ENCODE results near the gene TSPAN18. TPM values are rescaled to one million over a fixed set of nuclear protein-coding genes. Genes with fewer than 3 reads are reported as not detected.

Gene TSPAN18
- total and polyA plus RNA-seq, 2 experiments from 2014 or later = 6.0 to 10.6 TPM

GRCh38 chr11:44728491-44728910 lies 1.7 kb downstream of the TSPAN18 start:
- Histone ChIP-seq H3K4me1 (ENCODE audit: insufficient read depth) (peaks cover 68% of the 10 kb centered on the region), H3K79me2 (replicated peaks; ENCODE audit: insufficient read depth) (peaks cover 4% of the 10 kb centered on the region; the same call in 1 of the 2 replicates), H3K27ac (ENCODE audit: low read depth) (no peak overlapping the region), H3K4me3 (peak overlapping the region; percentile 81), H4K20me1 (replicated peaks; ENCODE audit: insufficient read depth) (peaks cover 4% of the 10 kb centered on the region; the same call in 1 of the 2 replicates), H3K4me2 (peak overlapping the region; percentile 94), H3K9me2 (ENCODE audit: insufficient read depth) (0 out of 2 replicates have a peak, but pooled peaks cover 4% of the 10 kb centered on the region), H3F3A (replicated peaks; ENCODE audit: low read depth) (peaks cover 23% of the 10 kb centered on the region), H3K36me3 (ENCODE audit: insufficient read depth) (no peaks in the 10 kb centered on the region), H3K27me3 (ENCODE audit: insufficient read depth) (peaks cover 88% of the 10 kb centered on the region), H2AFZ (no peak overlapping the region)
- Mint-ChIP-seq H3K27me3 (ENCODE audit: insufficient read depth, low read depth, poor library complexity) (peaks cover 65% of the 10 kb centered on the region), H3K27ac (no peak overlapping the region), H3K36me3 (ENCODE audit: low read depth) (peaks cover 11% of the 10 kb centered on the region; the same call in 1 of the 3 replicates), H3K4me1 (peaks cover 71% of the 10 kb centered on the region), H3K9me3 (no peaks in the 10 kb centered on the region; the same call in 2 of the 3 replicates), H3K4me3 (peak overlapping the region; percentile 81)
- TF ChIP-seq ETS1 (IDR thresholded peaks at IDR 0.05) (no peak), NANOG (IDR thresholded peaks at IDR 0.05; ENCODE audit: borderline replicate concordance) (no peak), ZNF114 (CRISPR knock-in tag; IDR thresholded peaks at IDR 0.05) (no peak), ZNF331 (CRISPR knock-in tag; IDR thresholded peaks at IDR 0.05; ENCODE audit: low read depth) (no peak), POLR2AphosphoS5 (IDR thresholded peaks at IDR 0.05; ENCODE audit: low read depth) (no peak), EZH2phosphoT487 (IDR thresholded peaks at IDR 0.05; ENCODE audit: unreplicated experiment) (no peak), CREB1 (CRISPR knock-in tag; IDR thresholded peaks at IDR 0.05; ENCODE audit: low read depth) (no peak), JUNB (IDR thresholded peaks at IDR 0.05; ENCODE audit: unreplicated experiment) (no peak), EZH2 (IDR thresholded peaks at IDR 0.05; ENCODE audit: low read depth, unreplicated experiment) (no peak), STAT1 (IDR thresholded peaks at IDR 0.05; ENCODE audit: unreplicated experiment) (no peak), REST (IDR thresholded peaks at IDR 0.05; ENCODE audit: unreplicated experiment) (no peak)
- TF ChIP-seq, protein P1, sequence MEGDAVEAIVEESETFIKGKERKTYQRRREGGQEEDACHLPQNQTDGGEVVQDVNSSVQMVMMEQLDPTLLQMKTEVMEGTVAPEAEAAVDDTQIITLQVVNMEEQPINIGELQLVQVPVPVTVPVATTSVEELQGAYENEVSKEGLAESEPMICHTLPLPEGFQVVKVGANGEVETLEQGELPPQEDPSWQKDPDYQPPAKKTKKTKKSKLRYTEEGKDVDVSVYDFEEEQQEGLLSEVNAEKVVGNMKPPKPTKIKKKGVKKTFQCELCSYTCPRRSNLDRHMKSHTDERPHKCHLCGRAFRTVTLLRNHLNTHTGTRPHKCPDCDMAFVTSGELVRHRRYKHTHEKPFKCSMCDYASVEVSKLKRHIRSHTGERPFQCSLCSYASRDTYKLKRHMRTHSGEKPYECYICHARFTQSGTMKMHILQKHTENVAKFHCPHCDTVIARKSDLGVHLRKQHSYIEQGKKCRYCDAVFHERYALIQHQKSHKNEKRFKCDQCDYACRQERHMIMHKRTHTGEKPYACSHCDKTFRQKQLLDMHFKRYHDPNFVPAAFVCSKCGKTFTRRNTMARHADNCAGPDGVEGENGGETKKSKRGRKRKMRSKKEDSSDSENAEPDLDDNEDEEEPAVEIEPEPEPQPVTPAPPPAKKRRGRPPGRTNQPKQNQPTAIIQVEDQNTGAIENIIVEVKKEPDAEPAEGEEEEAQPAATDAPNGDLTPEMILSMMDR (conservative IDR thresholded peaks at IDR 0.05; ENCODE audit: low read depth in 2 of 2) = no peak
- TF ChIP-seq, protein P2, sequence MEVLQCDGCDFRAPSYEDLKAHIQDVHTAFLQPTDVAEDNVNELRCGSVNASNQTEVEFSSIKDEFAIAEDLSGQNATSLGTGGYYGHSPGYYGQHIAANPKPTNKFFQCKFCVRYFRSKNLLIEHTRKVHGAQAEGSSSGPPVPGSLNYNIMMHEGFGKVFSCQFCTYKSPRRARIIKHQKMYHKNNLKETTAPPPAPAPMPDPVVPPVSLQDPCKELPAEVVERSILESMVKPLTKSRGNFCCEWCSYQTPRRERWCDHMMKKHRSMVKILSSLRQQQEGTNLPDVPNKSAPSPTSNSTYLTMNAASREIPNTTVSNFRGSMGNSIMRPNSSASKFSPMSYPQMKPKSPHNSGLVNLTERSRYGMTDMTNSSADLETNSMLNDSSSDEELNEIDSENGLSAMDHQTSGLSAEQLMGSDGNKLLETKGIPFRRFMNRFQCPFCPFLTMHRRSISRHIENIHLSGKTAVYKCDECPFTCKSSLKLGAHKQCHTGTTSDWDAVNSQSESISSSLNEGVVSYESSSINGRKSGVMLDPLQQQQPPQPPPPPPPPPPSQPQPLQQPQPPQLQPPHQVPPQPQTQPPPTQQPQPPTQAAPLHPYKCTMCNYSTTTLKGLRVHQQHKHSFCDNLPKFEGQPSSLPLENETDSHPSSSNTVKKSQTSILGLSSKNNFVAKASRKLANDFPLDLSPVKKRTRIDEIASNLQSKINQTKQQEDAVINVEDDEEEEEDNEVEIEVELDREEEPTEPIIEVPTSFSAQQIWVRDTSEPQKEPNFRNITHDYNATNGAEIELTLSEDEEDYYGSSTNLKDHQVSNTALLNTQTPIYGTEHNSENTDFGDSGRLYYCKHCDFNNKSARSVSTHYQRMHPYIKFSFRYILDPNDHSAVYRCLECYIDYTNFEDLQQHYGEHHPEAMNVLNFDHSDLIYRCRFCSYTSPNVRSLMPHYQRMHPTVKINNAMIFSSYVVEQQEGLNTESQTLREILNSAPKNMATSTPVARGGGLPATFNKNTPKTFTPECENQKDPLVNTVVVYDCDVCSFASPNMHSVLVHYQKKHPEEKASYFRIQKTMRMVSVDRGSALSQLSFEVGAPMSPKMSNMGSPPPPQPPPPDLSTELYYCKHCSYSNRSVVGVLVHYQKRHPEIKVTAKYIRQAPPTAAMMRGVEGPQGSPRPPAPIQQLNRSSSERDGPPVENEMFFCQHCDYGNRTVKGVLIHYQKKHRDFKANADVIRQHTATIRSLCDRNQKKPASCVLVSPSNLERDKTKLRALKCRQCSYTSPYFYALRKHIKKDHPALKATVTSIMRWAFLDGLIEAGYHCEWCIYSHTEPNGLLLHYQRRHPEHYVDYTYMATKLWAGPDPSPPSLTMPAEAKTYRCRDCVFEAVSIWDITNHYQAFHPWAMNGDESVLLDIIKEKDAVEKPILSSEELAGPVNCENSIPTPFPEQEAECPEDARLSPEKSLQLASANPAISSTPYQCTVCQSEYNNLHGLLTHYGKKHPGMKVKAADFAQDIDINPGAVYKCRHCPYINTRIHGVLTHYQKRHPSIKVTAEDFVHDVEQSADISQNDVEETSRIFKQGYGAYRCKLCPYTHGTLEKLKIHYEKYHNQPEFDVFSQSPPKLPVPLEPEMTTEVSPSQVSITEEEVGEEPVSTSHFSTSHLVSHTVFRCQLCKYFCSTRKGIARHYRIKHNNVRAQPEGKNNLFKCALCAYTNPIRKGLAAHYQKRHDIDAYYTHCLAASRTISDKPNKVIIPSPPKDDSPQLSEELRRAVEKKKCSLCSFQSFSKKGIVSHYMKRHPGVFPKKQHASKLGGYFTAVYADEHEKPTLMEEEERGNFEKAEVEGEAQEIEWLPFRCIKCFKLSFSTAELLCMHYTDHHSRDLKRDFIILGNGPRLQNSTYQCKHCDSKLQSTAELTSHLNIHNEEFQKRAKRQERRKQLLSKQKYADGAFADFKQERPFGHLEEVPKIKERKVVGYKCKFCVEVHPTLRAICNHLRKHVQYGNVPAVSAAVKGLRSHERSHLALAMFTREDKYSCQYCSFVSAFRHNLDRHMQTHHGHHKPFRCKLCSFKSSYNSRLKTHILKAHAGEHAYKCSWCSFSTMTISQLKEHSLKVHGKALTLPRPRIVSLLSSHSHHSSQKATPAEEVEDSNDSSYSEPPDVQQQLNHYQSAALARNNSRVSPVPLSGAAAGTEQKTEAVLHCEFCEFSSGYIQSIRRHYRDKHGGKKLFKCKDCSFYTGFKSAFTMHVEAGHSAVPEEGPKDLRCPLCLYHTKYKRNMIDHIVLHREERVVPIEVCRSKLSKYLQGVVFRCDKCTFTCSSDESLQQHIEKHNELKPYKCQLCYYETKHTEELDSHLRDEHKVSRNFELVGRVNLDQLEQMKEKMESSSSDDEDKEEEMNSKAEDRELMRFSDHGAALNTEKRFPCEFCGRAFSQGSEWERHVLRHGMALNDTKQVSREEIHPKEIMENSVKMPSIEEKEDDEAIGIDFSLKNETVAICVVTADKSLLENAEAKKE (CRISPR knock-in tag; IDR thresholded peaks at IDR 0.05) = no peak
- DNase-seq (ENCODE audit: low spot score) = peak; percentile 65
- ATAC-seq = peak; percentile 5

Data from GM23338 (cell line).